Measurements from ENCODE around the gene ZBTB38. TPM values are rescaled to one million over a fixed set of nuclear protein-coding genes. Genes with fewer than 3 reads are reported as not detected.

The ZBTB38 gene
- total RNA-seq, 1 experiment from 2014 or later, result 12.3 TPM

GRCh38 chr3:141397996-141398395 is 29.7 kb downstream of the ZBTB38 start:
- Mint-ChIP-seq H3K4me3 (no peak overlapping the region), H3K27ac (no peak overlapping the region), H3K4me1 (peaks cover 47% of the 10 kb centered on the region), H3K36me3 (peaks cover 14% of the 10 kb centered on the region), H3K27me3 (ENCODE audit: low read depth) (peaks cover 8% of the 10 kb centered on the region), H3K9me3 (peaks cover 16% of the 10 kb centered on the region)
- no peak for TF ChIP-seq ZNF416 (CRISPR knock-in tag; IDR thresholded peaks at IDR 0.05)
- TF ChIP-seq AR (CRISPR knock-in tag; IDR thresholded peaks at IDR 0.05), result no peak
- TF ChIP-seq SP1 (CRISPR knock-in tag; conservative IDR thresholded peaks at IDR 0.05), result no peak
- ChIA-PET CTCF (no interaction called here), POLR2A (no interaction called here)
- no peak for ATAC-seq
- DNase-seq (ENCODE audit: low spot score), result no peak

GRCh38 chr3:141399200-141399599 is 30.9 kb downstream of the ZBTB38 start:
- Mint-ChIP-seq H3K4me3 (no peak overlapping the region), H3K9me3 (peaks cover 16% of the 10 kb centered on the region), H3K27ac (no peak overlapping the region), H3K4me1 (peaks cover 38% of the 10 kb centered on the region), H3K36me3 (peaks cover 14% of the 10 kb centered on the region), H3K27me3 (ENCODE audit: low read depth) (peaks cover 15% of the 10 kb centered on the region)
- ChIA-PET POLR2A (no interaction called here), CTCF (no interaction called here)
- TF ChIP-seq ZNF416 (CRISPR knock-in tag; IDR thresholded peaks at IDR 0.05) (no peak), STAT6 (CRISPR knock-in tag; conservative IDR thresholded peaks at IDR 0.05; ENCODE audit: low read depth) (no peak), NR1H2 (CRISPR knock-in tag; IDR thresholded peaks at IDR 0.05) (no peak), ZNF396 (CRISPR knock-in tag; IDR thresholded peaks at IDR 0.05; ENCODE audit: borderline replicate concordance) (no peak), ZNF281 (CRISPR knock-in tag; IDR thresholded peaks at IDR 0.05) (no peak), ZNF423 (CRISPR knock-in tag; IDR thresholded peaks at IDR 0.05) (no peak), HMGA2 (CRISPR knock-in tag; IDR thresholded peaks at IDR 0.05) (no peak), USF2 (CRISPR knock-in tag; IDR thresholded peaks at IDR 0.05) (no peak), USF1 (CRISPR knock-in tag; IDR thresholded peaks at IDR 0.05) (no peak), PREB (CRISPR knock-in tag; IDR thresholded peaks at IDR 0.05; ENCODE audit: borderline replicate concordance) (no peak), MYBL2 (CRISPR knock-in tag; IDR thresholded peaks at IDR 0.05) (no peak), ZSCAN18 (CRISPR knock-in tag; IDR thresholded peaks at IDR 0.05) (no peak)
- DNase-seq (ENCODE audit: low spot score), result no peak
- ATAC-seq, result no peak
